Activated T-cell treated with anti-CD3 and anti-CD28 coated beads, Interleukin-2, amount 50 U/mL, for 4 hours (primary cell): ENCODE data around the gene MRPS23. TPM values are rescaled to one million over a fixed set of nuclear protein-coding genes. Genes with fewer than 3 reads are reported as not detected.
A peak's percentile ranks its signal among the peaks of the same experiment; 100 is the strongest.

Source experiments
- ATAC-seq, 2 donors: fragments of 200-7000 bp; cut with Tn5 transposase; one replicate each; pipeline ENCODE4 v1.10.0; 2021
- DNase-seq: peaks from one replicate; pipeline ENCODE4 v3.0.0-alpha.2; 2020
- H3K27me3 Mint-ChIP-seq: one replicate; pipeline ENCODE4 v1.8.0; 2021; ENCODE audit warnings: low read depth, mixed read lengths
- H3K36me3 Mint-ChIP-seq: one replicate; pipeline ENCODE4 v1.8.0; 2022; ENCODE audit warnings: mixed read lengths; ENCODE audit not compliant: insufficient read depth
- H3K4me1 Mint-ChIP-seq: one replicate; pipeline ENCODE4 v1.8.0; 2021; ENCODE audit warnings: low read depth, mixed read lengths
- H3K4me3 Mint-ChIP-seq: one replicate; pipeline ENCODE4 v1.8.0; 2021; ENCODE audit warnings: mild to moderate bottlenecking, moderate library complexity, mixed read lengths
- H3K9me3 Mint-ChIP-seq: one replicate; pipeline ENCODE4 v1.8.0; 2021; ENCODE audit warnings: mixed read lengths
- total RNA-seq, 3 donors: library from RNA; stranded (reverse); gene quantifications; one replicate each; pipeline ENCODE4 v1.2.1, GENCODE V29; 2021

Gene MRPS23
- 100 to 1,000 TPM; 116 to 125 (median 118) TPM for total RNA-seq

DNA sequence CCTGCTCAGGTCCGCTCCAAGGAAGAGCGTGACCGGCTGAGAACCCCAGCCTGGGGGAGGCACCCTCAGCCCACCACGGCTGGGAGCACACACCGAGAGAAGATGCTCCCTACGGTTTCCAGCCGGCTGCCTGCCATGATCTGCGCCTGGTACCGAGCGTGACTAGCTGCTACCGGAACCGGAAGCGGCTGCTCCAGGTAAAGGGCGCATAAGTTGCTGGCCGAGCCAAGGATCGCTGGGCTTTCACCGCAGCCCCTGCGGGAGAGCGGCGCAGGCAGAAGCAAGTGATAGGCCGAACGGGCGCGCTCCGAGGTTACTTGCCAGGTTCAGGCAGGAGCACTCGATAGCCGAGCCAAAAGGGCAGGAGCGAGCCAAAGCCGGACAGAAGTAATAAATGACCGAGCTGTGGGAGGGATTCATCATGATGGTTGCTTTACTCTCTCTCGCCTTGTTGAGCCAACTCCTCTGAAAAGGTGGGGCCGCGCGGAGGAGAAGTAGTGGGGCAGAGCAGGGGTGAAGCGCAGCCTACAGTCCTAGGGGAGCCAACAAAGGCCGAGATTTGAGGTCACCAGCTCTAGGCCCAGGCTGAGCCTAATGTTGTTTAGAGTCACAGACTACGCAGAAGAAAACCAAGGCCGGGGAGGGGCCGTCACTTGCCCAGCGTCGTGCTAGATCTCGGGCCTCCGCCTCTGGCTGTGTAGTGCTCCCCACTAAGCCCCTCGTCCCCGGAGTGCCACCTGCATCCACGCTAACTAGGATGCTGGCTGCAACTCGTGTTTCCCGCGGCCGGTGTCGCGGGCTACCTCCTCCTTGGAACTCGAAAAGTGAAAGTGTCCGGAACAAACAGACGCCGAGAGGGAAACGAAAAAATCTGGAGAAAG is at the start of gene MRPS23:
TSS of gene MRPS23 (minus strand) at position 171 of the 881 bp plus-strand sequence. CDS start at position 137, 34 bp downstream.
- H3K4me1 Mint-ChIP-seq = peaks cover 41% of the 10 kb centered on the region
- ATAC-seq (peak; percentile 94), DNase-seq (peak; percentile 94)
- H3K9me3 Mint-ChIP-seq = no peaks in the 10 kb centered on the region
- H3K27me3 Mint-ChIP-seq = no peaks in the 10 kb centered on the region
- H3K4me3 Mint-ChIP-seq = peak within 1 kb of the TSS; percentile 92
- peaks cover 7% of the 10 kb centered on the region for H3K36me3 Mint-ChIP-seq

DNA sequence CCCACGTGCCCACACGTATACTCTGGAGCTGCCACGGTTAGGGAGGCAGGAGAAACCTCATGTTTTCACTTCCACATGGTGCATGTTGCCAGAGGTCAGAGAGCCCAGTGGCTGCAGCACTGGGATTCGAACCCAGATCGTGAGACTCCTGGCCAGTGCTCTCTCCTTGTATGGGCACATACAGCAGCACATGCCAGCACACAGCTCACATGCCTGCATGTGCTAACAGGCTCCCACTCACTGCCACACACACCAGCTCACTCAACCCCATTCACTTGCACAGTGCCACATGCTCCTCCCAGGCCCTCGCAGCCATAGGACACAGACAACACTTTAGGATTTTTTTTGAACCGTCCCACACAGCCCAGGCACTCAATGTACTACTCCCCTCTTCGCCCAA is 49.5 kb upstream of the MRPS23 start:
- ATAC-seq = no peak
- Mint-ChIP-seq H3K4me3 (no peak overlapping the region), H3K27me3 (peaks cover 4% of the 10 kb centered on the region), H3K4me1 (peaks cover 17% of the 10 kb centered on the region), H3K36me3 (no peaks in the 10 kb centered on the region), H3K9me3 (no peaks in the 10 kb centered on the region)
- no peak for DNase-seq

DNA sequence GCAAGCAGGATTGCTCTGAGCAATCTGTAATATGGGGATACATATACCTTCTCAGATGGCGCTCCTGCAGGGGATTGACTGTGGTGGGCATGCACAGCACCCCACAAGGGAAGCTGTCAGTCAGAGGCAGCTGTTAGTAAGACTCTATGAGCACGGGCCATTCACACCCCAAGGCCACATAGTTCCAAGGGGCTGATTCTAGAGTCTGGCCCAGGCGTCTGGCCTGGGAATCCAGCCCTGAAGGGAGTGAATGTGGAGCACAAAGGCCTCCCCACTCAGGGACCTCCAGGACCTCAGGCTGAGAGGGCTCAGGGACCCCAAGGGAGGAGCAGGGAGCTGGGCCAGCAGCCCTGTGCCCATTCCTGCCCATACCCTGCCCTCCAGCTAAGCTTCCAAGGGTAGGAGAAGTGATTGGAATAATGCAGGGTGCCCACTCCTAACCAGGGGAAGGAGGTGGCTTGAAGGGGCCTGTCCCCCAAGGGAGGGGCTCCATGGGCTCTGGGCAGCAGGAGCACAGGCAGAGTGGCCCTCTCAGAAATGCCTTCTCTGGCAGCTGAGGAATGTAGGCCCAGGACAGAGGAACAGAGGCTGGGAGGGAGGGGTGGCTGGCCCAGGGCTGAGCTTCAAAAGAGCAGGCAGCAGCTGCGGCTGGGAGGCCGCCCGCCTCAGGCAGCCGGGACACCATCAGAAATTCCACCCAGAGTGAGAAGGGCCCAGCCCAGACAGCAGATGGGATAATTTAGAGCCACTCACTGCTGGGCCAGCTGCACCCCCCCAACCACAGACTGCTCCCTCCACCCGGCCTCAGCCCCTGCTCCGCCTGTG is 48.9 kb upstream of the MRPS23 start:
- H3K36me3 Mint-ChIP-seq = no peaks in the 10 kb centered on the region
- H3K9me3 Mint-ChIP-seq = no peaks in the 10 kb centered on the region
- peaks cover 17% of the 10 kb centered on the region for H3K4me1 Mint-ChIP-seq
- no peak for DNase-seq
- ATAC-seq = no peak
- H3K27me3 Mint-ChIP-seq = peaks cover 3% of the 10 kb centered on the region
- no peak overlapping the region for H3K4me3 Mint-ChIP-seq

GRCh38 chr17:57895382-57896060 is 45.7 kb upstream of the MRPS23 start:
- peaks cover 5% of the 10 kb centered on the region for H3K4me1 Mint-ChIP-seq

GRCh38 chr17:57894848-57895247 is 45.0 kb upstream of the MRPS23 start:
- no peaks in the 10 kb centered on the region for H3K36me3 Mint-ChIP-seq
- no peak for ATAC-seq
- H3K4me1 Mint-ChIP-seq = peaks cover 4% of the 10 kb centered on the region
- no peak overlapping the region for H3K4me3 Mint-ChIP-seq
- H3K9me3 Mint-ChIP-seq = no peaks in the 10 kb centered on the region
- peaks cover 2% of the 10 kb centered on the region for H3K27me3 Mint-ChIP-seq
- no peak for DNase-seq

More at GRCh38 chr17:57895382-57896060, 45.7 kb upstream of the MRPS23 start:
- H3K9me3 Mint-ChIP-seq = no peaks in the 10 kb centered on the region
- DNase-seq (no peak), ATAC-seq (no peak)
- no peak overlapping the region for H3K4me3 Mint-ChIP-seq
- H3K36me3 Mint-ChIP-seq = no peaks in the 10 kb centered on the region
- peaks cover 2% of the 10 kb centered on the region for H3K27me3 Mint-ChIP-seq

DNA sequence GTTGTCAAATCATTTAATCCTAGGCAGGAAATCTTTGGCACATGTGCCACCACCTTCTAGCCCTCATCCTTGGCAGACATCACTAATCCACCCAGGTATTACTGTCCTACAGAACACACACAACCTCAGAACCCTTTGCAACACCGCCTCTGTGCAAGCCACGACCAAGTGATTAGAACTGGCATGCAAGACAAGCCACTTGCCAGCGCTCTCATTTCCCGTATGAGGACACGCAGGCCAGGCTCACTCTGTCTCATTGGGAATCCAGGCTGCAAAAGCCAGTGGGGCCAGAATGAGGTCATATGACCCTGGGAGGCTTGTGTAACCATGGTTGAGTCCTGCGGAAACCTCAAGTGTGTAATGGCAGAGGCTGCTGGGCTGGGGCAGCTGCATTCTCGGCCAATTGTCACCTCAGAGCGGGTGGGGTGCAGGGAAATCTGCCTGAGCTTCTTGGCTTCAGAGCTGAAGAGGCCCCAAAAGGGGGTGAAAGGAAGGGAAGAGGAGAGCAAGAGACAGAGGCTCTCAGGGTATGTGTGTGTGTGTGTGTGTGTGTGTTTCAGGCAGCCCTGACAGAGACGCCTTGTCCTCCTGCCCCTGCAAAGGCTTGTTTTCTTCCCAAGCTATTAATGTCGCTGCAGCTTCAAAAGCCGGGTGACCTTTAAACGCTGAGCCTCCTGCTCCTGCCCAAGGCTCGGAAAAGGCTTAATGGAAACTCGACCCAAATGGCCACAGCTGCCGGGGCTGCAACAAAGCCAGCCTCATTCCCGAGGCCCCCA is 43.2 kb upstream of the MRPS23 start:
- Mint-ChIP-seq H3K36me3 (no peaks in the 10 kb centered on the region), H3K9me3 (no peaks in the 10 kb centered on the region), H3K27me3 (peaks cover 2% of the 10 kb centered on the region), H3K4me3 (no peak overlapping the region), H3K4me1 (no peaks in the 10 kb centered on the region)
- DNase-seq (no peak), ATAC-seq (peak in 1 of 2 donors; percentile 8)

DNA sequence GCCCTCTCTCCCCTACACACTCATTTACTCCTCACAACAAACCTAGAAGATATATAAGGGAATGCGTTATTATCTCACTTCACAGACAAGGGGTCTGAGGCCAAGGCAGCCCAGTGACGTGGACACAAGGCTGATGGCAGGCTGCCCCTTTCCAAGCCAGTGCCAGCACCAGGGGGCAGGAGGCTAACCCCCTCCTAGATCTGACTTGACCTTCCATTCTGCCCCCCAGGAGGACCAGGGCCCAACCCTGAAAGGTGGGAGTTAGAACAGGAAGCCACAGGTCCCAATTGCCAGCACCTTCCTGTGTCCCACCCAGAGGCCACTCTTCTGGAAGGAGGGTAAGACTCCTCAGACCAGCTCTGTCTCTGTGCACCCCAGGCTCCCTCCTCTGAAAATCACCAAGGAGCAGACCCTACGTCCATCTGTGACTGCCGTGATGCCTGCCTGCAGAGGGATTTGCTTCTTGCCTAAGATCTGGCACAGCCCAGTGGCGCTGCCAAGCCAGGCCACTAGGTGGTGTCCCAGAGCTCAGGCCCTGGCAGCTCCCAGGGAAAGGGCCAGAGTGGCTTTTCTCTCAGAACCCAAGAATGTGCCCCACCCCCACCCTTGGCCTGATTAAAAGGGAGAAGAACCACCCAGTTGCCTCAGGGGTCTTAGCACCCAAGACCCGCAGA is 42.4 kb upstream of the MRPS23 start:
- H3K36me3 Mint-ChIP-seq = no peaks in the 10 kb centered on the region
- no peak overlapping the region for H3K4me3 Mint-ChIP-seq
- DNase-seq (peak; percentile 76), ATAC-seq (peak; percentile 87 to 92)
- no peaks in the 10 kb centered on the region for H3K4me1 Mint-ChIP-seq
- peaks cover 2% of the 10 kb centered on the region for H3K27me3 Mint-ChIP-seq
- H3K9me3 Mint-ChIP-seq = no peaks in the 10 kb centered on the region

DNA sequence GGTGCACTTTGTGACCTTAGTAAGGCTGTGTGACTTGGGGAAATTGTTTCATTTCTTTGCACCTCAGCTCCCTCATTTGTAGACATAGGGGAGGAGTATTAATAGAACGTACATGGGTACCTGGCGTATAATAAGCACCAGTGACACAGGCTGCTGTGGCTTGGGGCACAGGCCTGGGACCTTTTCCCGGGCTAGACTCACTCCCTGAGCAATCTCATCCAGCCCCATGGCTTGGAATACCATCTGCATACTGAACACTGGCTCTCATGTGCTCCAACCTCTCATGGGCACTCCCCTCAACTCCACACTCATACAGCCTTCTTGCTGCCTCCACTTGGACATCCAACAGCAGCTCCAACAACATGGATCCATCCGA is 41.0 kb upstream of the MRPS23 start:
- no peak for DNase-seq
- H3K9me3 Mint-ChIP-seq = no peaks in the 10 kb centered on the region
- peaks cover 5% of the 10 kb centered on the region for H3K27me3 Mint-ChIP-seq
- H3K4me3 Mint-ChIP-seq = no peak overlapping the region
- no peaks in the 10 kb centered on the region for H3K36me3 Mint-ChIP-seq
- H3K4me1 Mint-ChIP-seq = no peaks in the 10 kb centered on the region
- no peak for ATAC-seq

DNA sequence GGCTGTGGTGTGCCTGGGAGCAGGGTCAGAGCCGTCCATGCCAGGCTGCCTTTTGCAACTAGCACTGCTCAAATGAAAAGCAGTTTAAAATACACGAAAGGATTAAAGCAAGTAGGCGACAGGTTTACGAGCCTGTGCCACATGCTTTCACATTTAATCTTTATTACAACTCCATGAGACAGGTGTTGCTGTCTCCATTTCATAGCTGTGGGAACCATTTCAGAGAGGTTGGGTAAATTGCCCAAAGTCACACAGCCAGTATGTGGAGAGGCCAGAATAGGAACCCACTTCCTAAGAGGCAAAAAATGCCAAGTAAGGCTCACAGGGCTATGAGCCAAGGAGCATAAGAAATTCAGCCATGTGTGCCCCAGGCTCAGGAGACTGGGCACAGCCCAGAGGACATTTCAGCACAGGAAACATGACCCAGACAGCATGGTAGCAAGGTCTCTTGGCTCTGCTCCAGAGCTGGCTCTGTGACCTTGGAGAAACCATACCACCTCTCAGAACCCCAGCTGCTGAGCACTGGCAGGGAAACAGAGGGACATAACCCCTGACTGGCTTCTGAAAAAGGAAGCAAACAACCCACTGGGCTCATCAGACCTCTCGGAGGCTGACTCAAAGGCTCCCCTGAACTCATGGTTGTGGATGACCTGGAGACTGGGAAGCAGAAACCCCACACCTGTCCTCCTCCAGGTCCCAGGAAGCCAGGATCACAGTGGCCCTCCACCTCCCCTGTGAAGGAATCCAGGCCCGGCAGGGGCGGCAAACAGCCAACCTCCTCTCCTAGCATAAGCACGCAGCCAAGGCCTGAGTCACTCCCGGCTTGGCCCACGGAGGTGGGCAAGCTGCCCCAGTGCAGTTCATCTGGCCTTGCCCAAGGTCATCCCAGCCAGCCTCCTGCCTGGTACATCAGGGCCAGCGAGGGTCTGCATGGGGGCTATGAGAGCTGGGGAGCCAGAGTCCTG is 40.3 kb upstream of the MRPS23 start:
- Mint-ChIP-seq H3K36me3 (no peaks in the 10 kb centered on the region), H3K27me3 (peaks cover 4% of the 10 kb centered on the region), H3K4me1 (no peaks in the 10 kb centered on the region), H3K4me3 (no peak overlapping the region), H3K9me3 (no peaks in the 10 kb centered on the region)
- no peak for ATAC-seq
- DNase-seq = no peak

DNA sequence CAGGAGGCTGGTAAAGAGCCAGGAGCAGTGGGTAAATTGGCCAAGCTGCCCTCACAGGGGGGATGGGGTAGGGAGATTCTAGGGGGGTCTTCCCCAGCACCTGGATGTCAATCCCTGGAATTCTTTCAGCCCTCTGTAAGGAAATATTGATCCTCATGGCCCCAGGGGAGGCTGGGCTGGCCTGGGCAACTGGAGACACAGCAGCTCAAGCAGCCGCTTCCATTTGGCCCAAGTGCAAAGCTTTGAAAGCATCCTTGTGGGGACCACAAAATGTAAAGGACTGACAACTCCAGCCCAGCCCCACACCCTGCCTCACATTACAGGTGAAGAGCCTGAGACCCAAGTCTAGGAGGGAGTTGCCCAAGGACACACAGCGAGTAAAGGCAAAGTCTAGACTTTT is 39.4 kb upstream of the MRPS23 start:
- H3K36me3 Mint-ChIP-seq = no peaks in the 10 kb centered on the region
- H3K9me3 Mint-ChIP-seq = no peaks in the 10 kb centered on the region
- no peaks in the 10 kb centered on the region for H3K4me1 Mint-ChIP-seq
- ATAC-seq (no peak), DNase-seq (no peak)
- H3K27me3 Mint-ChIP-seq = peaks cover 3% of the 10 kb centered on the region
- no peak overlapping the region for H3K4me3 Mint-ChIP-seq

DNA sequence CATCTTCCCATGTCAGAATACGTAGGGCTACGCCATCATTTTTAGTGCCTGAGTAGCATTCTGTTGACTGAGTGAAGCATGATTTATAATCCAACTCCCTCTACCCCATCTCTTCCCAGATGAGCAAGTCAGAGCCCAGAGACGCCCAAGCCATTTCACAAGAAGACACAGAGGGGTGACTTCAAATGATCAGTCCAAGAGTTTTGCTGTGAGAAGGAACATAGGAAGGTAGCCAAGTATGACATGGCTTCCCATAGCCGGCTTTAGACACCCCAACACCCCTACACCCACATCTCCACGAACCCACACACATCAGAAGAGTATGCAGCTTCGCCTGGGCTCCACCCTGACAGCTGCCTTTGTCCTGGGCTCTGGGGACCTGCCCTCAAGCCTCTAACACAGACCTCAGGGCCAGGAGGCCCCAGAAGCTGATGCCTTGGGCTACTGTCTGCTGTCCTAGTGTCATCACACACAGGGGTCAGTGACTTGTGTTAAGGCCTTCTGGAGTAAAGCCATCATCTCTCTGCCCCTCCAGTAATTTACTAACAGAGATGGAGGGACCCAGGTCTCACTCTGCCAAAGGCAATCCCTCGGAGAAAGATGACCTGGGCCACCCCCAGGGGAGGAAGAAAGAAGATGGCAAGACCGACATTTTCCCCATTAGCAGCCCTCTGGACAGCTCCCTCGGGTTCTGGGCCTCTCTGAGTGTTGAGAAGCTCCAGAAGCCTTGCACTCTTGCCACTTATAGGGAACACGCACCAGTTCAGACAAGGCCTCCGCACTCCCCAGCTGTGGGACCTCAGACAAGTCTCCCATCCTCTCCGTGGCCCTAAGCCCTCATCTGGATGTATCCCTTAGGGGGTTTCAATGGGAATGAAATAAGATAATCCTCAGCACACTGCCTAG is 38.7 kb upstream of the MRPS23 start:
- ATAC-seq (no peak), DNase-seq (no peak)
- no peak overlapping the region for H3K4me3 Mint-ChIP-seq
- no peaks in the 10 kb centered on the region for H3K36me3 Mint-ChIP-seq
- no peaks in the 10 kb centered on the region for H3K9me3 Mint-ChIP-seq
- no peaks in the 10 kb centered on the region for H3K4me1 Mint-ChIP-seq
- H3K27me3 Mint-ChIP-seq = peaks cover 3% of the 10 kb centered on the region

DNA sequence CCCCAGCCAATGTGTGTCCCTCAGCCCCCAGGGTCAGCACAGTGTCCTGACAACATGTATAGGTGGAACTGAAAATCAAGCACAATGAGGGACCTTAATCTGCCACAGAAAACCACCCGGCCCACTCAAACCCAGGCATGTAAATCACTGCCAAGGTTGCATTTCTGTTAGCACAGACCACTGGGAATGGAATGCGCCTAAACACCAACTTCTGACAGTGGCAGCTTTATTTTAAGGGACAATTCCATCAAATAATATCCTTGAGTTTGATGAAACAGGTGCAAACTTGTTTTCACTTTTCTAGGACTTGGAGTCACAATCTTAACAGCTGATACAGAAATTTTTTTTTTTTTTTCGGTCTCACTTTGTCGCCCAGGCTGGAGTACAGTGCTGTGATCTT is 37.3 kb upstream of the MRPS23 start:
- Mint-ChIP-seq H3K36me3 (no peaks in the 10 kb centered on the region), H3K4me3 (no peak overlapping the region), H3K4me1 (no peaks in the 10 kb centered on the region), H3K9me3 (no peaks in the 10 kb centered on the region), H3K27me3 (peaks cover 4% of the 10 kb centered on the region)
- no peak for DNase-seq
- no peak for ATAC-seq
